Subcutaneous preadipocyte (primary cell): ENCODE data around the gene ZNF654. TPM values are rescaled to one million over a fixed set of nuclear protein-coding genes. Genes with fewer than 3 reads are reported as not detected.

Experiments used
- total RNA-seq: library from RNA; depleted of rRNA; stranded (reverse); fragments of >200 nt; gene quantifications from 2 replicates; pipeline ENCODE4 v1.2.3, GENCODE V29; 2012

Gene ZNF654
- total RNA-seq, result 11.9 and 12.5 TPM in 2 replicates

DNA sequence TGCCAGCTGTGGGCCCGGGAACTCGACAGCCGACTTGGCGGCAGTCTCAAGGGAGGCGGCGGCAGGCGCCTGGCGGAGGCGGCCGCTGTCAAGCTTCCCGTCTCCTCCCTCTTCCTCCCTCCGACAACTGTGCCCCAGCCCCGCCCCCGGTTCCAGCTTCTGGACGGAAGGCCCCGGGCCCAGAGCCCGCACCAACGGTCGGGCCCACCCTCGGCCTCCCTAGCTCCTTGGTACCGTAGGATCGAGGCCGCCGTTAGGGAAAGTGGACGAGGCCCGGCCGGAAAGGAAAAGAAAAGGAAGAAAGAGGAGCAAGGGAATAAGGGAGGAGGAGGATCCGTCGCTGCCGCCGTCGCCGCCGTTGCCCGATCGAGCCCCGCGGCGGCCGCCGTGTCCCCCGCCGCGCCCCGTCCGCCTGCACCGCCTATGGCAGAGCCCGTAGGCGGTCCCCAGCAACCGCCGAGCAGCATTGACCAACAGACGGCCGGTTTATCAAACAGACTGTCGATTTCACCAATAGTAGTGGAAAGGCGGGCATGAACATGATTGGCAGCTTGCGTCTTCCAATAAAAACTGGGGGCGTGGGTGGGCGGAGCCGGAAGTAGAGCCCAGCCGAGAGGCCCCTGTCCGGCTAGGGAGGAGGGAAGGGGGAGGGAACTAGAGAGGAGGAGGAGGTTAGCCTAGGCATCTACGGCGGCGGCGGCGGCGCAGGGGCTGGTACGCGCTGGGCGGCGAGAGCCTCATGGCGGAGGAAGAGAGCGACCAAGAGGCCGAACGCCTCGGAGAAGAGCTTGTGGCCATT is at the start of gene ZNF654, which contains the start of gene CGGBP1:
TSS of gene ZNF654 (plus strand) at position 675 of the 799 bp plus-strand sequence. CDS start at position 740, 65 bp downstream.
TSS of gene CGGBP1 (minus strand) at position 425 of the 799 bp plus-strand sequence. CDS start 3,029 bp downstream, outside the sequence.

DNA sequence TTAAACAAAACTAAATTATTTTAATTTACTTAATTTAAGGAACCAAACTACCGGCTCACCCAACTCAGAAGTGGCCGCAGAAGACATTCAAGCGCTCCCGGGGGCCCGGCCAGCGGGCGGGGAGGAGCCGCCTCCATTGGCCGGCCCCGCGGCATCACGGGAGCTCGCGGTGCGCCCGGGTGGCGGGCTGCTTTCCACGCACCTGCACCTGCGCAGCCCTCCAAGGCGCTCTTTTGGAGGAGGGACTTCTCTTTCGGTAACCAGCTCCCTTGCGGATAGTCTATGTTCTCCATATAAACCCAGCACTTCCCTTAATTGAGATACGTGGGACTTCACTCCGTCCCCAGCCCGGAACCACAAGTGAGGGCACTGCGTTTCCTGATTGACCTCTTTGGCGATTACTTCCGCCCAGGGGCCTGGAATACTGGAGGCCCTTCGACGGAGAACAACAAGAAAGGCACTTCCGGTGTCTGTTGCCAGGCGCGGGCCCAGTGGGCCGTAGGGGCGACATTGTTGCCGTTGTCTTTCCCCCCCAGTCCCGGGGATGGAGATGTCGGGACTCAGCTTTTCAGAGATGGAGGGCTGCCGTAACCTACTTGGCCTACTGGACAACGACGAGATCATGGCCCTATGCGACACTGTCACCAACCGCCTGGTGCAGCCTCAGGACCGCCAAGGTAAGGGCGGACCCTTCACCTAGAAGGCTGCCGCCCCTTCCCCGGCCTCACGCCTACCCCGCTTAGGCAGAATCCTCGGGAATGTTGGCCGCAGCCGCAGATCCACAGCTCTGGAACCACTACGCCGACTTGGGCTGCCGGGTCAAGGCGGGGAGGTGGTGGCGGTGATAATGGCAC is 90.7 kb downstream of the ZNF654 start, which contains the start of gene C3orf38:
TSS of gene C3orf38 (plus strand) at position 451 of the 854 bp plus-strand sequence. CDS start at position 545, 94 bp downstream.

Other genes starting within 250 kb of the ZNF654 start
- 45.2 and 59.6 TPM in 2 replicates for gene CGGBP1, start 250 bp upstream of the ZNF654 start, total RNA-seq
- gene C3orf38, start 90.7 kb downstream of the ZNF654 start, total RNA-seq, result 18.8 and 21.3 TPM in 2 replicates